HG03025 (cell line): Measurements from ENCODE around the gene CCDC192.

Experiments
- ATAC-seq: cut with Tn5 transposase; IDR thresholded peaks from one replicate; pipeline ENCODE4 v1.9.1; 2021; ENCODE audit warnings: mild to moderate bottlenecking, moderate library complexity; ENCODE audit not compliant: unreplicated experiment, low FRiP score

CCDC192 gene

DNA sequence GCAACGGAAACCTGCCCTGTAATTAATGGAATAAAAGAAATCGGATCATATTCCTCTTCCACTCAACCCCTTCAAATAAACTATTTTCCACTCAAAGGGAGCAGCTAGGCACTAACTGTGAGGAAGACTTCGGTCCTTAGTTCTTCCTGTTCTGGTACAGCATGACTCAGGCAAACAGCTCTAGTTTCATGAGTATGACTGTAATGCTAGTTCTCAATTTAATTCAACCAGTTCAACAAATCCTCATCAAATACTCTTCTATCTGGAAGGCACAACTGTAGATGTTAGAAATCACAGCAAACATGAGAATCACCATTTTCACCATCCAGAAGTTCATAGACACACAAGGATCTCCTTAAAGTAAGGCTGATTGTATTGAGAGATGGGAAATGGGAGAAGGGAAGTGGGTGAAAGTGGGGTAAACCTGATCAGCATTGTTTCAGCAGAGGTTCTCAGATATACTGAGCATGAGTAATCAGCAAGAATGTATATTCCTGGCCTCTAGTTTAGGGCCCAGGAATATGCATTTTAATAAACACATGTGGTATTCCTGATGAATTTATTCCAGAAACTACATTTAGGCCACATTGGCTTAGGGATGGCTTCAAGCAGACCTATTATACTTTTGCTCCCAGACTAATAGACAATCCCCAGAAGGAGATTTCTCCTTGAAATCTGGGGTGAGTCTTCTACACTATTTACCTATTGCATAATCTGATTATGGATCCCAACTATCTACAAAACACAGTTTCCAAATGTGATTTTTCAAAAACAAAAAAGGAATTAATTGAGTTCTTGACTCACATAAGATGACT is 239.3 kb downstream of the CCDC192 start:
- ATAC-seq = no peak

DNA sequence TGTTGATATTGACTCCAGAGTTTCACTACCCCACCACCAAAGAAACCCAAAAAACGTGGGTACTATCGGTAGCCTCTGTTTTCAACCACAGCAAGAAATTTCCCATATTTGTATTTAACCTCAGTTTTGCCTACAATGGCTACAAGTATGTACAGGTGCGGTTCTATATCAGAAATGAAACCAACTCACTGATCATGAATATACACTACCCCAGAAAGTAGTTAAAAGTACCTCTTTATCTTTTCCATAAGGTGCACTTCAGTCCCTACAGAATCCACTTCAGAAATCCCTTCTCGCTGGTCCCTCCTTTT is 239.8 kb downstream of the CCDC192 start:
- ATAC-seq = peak; percentile 87

DNA sequence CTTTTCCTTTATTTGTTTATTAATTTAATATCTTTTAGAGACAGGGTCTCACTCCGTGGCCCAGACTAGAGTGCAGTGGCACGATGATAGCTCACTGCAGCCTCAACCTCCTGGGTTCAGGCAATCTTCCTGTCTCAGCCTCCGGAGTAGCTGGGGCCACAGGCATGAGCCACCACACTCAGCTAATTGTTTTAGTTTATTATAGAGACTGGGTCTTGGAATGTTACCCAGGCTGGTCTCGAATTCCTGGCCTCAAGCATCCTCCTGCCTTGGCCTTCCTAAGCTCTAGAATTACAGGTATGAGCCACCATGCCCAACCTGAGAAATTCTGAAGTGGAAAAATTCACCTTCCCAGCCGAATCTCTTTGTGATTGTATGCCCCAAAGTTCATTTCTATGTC is 240.9 kb downstream of the CCDC192 start:
- no peak for ATAC-seq

DNA sequence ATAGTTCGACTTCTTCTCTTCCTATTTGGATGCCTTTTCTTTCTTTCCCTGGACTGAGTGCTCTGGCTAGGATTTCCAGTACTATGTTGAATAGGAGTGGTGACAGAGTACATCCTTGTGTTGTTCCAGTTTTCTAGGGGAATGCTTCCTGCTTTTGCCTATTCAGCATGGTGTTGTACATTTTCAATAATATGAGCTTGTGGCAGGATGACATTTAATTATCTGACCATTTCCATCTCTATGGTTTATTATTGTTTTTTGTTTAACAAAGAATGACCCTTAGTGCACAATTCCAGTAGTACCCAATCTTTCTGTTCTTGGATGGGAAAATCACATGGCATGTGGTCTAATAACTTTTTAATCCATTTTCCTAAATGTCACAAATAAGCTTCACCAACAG is 244.8 kb downstream of the CCDC192 start:
- ATAC-seq = no peak

DNA sequence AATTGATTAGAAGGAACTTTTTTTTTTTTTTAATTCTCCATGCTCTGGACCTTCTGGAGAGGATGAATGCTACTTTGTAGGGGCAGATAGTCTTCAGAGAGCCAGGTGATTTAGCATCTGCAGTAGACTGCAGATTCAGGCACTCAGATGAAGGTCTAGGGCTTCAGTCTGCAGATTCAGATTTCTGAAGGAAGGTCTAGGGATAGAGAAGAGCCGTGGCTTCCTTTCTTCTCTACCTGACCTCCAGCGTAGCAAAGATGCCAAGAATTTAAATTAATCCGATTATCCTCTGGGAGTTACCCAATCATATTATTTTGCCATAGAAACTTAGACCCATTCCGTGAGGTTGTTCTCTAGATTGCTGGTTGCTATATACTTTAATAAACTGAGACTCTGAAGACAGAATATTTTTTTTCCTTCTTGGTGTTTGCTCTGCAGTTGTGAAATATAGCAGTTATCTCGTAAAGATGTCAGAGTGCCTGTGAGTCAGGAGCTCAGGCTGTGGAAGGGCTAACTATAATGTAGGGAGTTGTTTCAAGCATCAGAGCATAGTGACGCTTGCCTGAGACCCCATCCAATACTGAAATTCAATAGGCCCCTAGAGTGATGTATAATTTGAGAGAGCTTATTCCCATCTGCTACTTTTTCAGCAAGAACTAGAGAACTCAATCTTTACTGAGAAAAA is 247.7 kb downstream of the CCDC192 start:
- ATAC-seq = no peak

DNA sequence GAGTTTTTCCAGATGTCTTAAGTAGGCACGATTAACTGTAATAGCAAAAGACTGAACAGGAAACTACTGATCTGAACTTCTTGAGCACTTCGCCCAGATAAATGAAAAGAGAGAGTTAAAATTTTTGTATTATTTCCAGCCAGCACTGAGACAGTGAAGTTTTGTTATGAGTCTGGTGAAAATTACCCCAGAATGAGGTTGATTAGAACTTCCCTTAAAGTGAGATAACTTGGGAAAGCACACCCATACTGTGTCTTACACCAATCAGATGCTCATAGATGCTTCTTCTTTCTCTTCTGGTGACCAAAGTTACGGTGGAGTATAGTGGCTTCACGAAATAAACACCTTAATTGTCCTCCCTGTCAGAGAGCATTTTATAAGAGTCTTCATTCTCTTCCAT is 248.6 kb downstream of the CCDC192 start:
- ATAC-seq = no peak

DNA sequence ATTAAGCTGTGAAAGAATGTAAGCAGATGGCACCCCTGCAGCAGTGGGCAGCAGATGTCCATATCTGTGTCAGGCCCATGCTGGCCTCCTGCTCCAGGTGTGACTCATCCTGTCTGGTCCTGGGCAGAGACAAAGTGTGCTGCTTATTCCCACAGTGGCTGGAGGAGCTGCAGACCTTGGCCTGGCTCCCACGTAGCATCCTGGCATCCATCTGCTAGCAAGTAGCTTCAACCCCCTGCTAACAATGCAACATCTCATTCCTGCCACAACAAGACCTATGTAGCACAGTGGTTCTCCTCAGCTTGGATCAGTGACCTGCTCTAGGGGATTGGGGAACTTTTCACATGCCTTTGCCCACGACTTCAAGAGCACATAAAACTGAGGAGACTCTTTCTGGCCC is 254.0 kb downstream of the CCDC192 start:
- ATAC-seq = no peak

DNA sequence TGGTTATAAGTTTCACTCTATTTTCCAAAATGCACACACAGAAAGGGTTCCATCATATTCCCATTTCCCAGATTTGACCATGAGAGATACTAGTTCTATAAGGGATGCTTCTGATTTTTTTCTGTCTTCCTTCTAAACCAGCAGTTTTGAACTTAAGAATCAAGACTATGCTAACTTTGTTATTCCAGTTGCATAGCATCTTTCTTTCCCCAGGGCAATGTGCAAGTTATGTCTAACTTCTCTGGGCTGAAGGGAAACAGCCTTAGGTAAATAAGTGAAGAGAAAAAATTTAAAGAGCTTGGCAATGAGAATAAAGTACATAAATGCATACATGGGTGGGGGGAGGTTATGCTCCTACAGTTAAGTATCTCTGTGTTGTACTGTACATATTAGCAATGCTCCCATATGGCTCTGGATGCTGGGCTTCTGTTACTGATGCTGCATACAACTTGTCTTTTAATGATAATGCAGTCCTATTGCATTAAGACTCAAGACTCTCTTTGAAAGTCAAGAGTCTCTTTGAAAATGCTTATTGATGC is 254.6 kb downstream of the CCDC192 start:
- no peak for ATAC-seq

DNA sequence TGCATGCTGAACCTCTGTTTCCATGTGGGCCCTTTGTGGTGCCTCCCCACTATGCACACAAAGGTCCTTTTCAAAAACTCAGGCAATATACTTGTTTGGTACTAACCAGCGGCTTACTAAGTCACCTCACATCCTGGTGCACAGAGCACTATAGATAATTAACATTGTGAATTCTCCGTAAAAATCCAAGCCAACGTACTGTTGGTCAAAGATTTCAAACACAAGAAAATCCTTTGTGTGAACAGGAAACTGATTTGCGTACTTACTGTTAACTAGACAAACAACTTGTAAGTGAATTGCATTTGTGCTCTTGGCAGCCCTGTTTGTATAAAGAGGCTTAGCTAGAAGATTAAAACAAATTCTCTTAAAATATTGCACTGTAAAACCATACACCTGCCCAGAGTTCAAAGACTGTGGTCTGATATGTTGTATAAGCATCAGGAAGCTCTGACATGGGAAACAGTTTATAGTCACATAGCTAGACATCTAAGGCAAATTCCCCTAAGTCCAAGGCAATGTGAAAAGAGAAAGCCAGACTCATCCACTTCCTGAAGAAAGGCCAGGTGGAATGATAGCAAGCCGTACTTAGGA is 255.3 kb downstream of the CCDC192 start:
- no peak for ATAC-seq

DNA sequence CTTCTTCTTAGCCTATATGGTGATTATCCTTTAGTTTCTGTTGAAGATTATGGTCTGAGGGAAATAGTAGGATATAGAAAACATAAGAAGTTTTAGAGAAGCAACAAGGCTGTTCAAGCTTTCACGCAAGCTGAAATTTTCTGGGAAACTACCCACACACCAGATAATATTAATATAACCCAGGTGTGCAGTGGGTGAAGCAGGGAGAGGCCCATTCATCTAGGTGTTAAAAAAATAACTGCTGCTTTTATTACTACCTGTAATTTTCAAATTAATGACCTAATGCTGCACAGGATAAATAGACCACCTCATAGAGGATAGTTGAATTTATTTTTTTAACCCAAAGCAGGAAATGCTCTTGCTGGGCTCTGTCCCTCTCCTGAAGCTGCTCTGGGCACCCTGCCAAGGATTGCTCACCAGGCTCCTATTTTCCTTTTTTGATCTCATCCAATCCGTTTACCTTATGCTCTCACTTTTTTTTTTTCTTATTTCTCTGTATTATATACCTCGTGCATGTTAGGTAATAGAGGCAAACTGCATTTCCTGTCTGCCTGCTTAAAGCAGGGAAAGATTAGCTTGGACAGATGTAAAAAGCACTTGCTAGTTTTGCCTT is 256.1 kb downstream of the CCDC192 start:
- ATAC-seq = no peak

DNA sequence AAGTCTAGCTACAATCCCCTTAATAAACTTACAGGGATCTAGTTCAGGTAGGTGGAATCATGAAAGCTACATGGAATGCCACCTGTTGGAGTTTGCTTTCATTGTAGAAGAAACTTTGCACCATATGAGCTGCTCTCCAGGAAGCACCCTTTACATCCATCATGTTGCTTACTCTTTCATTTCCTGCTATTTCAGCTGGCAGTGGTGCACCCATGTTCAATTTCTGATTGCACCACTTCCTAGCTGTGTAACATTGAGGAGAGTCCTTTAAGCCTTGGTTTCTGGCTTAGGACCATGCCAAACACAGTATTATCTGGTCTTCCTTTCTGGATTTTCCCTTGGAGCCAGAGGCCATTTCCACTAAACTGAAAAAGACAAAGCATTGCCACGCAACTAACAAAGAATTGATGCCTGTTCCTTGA is 257.1 kb downstream of the CCDC192 start:
- no peak for ATAC-seq

DNA sequence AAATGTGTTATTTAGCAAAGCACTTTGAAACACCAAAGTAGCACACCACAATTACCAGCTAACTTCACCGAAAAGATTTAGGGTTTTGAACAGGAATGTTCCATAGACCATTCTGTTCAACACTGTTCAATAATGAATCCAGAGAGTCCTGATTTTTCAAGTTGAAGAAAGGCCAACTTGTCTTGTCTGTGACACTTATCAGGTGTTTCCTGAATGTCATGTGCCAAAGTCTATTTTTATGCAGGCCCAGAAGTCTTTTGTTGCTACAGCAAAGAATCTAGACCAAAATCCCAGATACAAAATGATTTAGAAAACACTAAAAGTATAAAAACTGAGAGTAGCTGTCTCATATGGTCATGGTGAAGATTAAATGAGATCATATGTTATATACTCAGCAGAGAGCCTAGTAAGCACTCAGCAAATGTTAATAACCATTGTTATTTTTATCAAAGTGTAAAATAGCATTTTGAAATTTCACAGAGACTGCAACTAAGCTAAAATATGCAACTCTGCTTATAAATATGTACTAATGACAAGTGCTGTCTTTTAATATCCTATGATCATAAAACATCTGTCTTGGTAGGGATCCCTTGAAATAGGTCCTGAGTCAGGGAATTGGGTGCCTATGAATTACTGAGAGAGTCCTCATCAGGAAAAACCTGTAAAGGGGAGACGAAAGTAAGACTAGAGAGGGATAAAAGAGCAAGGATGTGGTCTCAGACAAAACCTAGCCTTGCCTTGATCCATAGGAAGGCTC is 258.0 kb downstream of the CCDC192 start:
- no peak for ATAC-seq

DNA sequence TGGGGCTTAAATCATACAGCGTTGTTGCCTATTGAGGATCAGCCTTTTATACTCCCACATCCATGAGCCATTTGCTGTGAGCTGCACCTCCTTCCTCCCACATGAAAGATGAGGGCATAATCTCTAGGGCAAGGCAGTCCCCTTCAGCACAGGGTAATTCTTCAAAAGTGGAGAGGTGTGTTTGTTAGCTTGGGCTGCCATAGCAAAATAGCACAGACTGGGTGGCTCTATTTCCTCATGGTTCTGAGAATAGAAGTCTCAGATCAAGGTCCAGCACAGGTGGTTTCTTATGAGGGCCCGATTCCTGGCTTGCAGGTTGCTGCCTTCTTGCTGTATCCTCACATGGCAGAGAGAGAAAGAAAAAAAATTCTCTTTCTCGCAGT is 258.6 kb downstream of the CCDC192 start:
- no peak for ATAC-seq

DNA sequence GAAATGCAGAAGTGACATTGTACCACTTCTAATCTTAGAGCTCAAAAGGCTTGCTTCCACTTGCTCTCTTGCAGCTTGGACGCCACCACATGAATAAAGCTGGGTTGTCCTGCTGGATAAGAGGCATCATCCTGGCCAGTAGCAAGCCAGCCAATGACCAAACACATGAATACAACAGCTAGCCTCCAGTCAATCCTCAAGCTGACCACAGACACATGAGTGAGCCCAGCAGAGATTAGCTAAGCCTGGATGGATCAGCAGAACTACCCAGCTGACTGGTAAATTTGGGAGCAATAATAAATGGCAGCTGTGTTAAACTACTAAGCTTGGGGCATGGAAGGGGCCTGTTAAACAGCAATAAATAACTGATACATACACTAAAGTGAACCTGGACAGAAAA is 259.3 kb downstream of the CCDC192 start:
- no peak for ATAC-seq

DNA sequence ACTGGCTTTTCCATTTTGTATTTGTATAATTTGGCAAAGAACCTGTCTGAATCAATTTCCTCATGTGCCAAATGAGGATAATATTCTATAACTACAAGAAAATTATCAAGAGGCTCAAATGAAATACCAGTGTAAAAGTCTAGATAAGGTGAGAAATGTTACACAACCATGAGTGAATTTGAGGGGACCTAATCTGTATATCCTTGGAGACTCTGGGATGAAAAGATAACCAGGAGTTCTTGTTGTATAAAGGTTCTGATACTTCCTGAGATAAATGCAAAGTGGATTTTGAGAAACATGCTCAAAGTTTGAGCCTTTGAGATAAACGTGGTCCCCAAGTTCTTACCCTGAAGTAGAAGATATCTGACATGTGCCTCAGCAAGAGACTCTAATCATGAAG is 260.0 kb downstream of the CCDC192 start:
- no peak for ATAC-seq

DNA sequence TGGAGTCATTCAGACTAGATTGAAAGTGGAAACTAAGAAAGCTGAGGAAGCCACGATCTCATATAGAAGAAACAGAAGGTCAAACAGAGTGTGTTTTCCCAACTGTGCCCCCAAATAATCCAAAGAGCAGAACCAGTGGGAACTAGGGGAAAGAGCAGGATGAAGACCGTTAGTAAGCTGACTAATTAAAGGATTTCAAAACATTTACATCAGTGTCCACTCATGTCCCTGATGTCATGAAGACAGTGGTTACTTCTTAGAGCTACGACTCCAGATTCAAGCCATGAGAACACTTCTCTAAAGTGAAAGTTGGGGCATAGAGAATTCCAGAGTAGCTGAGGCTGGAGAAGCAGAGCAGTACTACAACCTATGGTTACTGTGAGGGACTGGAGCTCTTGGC is 260.7 kb downstream of the CCDC192 start:
- ATAC-seq = no peak

DNA sequence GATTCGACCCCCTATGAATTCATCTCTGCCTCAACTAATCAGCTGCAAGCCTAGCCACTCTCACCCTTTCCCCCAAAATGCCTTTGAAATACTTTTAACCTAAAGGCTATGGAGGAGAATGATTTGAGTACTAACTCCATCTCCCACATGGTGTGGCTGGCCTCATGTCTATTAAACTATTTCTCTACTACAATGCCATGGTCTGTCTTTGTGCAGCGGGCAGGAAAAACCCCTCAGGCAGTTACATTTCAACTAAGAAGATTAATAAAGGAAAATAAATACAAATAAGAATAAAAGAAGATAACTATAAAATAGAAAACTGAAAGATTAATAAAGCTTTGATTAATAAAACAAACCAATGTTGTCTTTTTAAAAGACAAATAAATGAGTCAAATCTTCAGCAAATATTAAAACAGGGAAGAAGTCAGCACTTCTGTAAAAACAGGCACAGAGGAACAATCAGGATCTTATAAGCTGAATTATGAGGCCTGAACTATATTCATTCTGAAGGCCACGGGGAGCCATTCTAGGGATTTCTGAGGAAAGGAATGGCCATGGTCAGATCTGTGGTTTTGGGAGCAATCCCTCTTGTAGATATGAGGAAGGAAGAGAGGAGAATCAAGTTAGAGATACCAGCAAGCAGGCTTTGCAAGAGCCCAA is 264.3 kb downstream of the CCDC192 start:
- no peak for ATAC-seq

DNA sequence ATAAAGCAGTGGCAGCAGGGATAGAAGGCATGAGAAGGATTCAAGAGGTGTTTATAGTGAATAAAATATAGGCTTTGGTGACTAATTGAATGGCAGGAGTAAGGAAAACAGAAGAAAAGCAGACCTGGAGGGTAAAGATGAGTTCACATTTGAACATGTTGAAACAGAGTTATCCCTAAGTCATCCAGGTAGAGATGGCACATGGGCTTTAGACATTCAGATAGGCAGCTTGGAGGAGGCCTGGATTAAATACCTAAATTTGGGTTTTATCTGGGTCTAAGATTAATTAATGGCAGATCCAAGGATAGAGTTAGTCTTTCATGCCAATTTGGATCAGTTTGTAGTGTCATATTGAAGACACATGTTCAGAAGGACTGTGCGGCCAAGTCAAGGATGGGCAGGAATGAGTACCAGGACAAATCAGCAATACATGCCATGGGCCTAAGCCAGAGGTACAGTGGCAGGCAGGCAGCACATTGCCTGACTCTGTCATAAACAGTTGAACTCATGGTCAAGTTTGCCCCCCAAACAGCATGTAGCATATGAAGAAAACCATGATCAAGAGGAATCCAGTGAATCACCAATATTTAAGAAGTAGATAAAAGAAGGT is 264.9 kb downstream of the CCDC192 start:
- ATAC-seq = no peak

DNA sequence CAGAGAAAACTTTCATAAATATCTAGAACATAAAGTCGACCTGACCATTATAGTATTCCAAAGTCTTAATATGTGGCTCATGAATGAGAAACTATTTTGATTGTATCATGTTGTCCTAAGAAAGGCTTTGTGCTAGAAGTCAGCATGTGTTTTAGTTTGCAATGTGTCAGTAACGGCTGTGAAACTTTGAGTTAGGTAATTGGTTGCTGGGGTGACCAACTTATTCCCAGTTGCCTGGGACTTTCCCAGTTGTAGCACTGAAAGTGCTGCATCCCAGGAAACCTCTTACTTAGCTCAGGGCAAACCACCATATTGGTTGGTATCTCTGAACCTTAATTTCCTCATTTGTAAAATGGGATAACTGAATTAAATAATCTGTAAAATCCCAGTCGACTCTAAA is 265.8 kb downstream of the CCDC192 start:
- no peak for ATAC-seq

DNA sequence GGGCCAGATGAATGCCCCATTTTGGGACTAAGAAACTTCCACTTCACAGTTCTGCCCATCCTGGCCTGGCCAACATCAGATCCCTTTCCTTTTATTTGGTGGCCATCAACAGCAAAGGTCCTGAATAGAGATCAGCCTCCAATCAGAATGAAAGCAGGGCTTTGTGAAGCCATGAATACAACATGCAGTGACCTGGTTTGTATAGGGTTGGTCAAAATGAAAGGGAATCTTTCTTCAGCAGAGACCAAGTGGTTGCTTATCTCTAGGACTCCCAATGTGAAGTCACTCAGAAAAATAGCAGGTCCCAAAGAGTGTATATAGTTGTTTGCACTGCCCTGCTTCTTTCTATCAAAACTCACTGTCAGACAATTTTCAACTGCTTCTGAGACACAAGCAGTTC is 266.5 kb downstream of the CCDC192 start:
- no peak for ATAC-seq
